ENCODE data around the gene DENND1A.

DENND1A gene

GRCh38 chr9:123371805-123372590 lies 557.9 kb downstream of the DENND1A start:
- DNase-seq (ENCODE audit: extremely low spot score) = no peak
- POLR2A ChIA-PET = no interaction called here
- CTCF ChIA-PET = interaction anchor here (0.8 kb wide), 1 partner anchor 18 kb away, joined by 3 read pairs; no protein-coding TSS in a partner anchor

GRCh38 chr9:123371228-123371584 lies 558.7 kb downstream of the DENND1A start:
- ChIA-PET POLR2A (no interaction called here), CTCF (interaction anchor here (0.8 kb wide), 1 partner anchor 17 kb away, joined by 3 read pairs; no protein-coding TSS in a partner anchor)
- TF ChIP-seq FOXA1 (IDR thresholded peaks at IDR 0.05) (no peak), FOXK2 (IDR thresholded peaks at IDR 0.05) (no peak), BHLHE40 (IDR thresholded peaks at IDR 0.05; ENCODE audit: borderline replicate concordance) (no peak), SUZ12 (IDR thresholded peaks at IDR 0.05) (no peak), HDGF (IDR thresholded peaks at IDR 0.05; ENCODE audit: borderline replicate concordance) (no peak), ELF4 (IDR thresholded peaks at IDR 0.05) (no peak), ARNT (IDR thresholded peaks at IDR 0.05) (no peak), CTBP1 (IDR thresholded peaks at IDR 0.05; ENCODE audit: borderline replicate concordance) (no peak), LEF1 (IDR thresholded peaks at IDR 0.05; ENCODE audit: borderline replicate concordance) (no peak), NFRKB (IDR thresholded peaks at IDR 0.05) (no peak), FOXM1 (IDR thresholded peaks at IDR 0.05; ENCODE audit: borderline replicate concordance) (no peak), SP1 (IDR thresholded peaks at IDR 0.05) (no peak), L3MBTL2 (conservative IDR thresholded peaks at IDR 0.05) (no peak), TARDBP (IDR thresholded peaks at IDR 0.05) (no peak), PKNOX1 (IDR thresholded peaks at IDR 0.05) (no peak), ZNF384 (IDR thresholded peaks at IDR 0.05) (no peak)
- no peak for DNase-seq (ENCODE audit: extremely low spot score)

More at GRCh38 chr9:123371805-123372590, 557.9 kb downstream of the DENND1A start:
- no peak for TF ChIP-seq FOXM1 (IDR thresholded peaks at IDR 0.05; ENCODE audit: borderline replicate concordance)
- TF ChIP-seq HDGF (IDR thresholded peaks at IDR 0.05; ENCODE audit: borderline replicate concordance) = no peak
- TF ChIP-seq FOXK2 (IDR thresholded peaks at IDR 0.05) = no peak
- TF ChIP-seq CTBP1 (IDR thresholded peaks at IDR 0.05; ENCODE audit: borderline replicate concordance) = no peak
- no peak for TF ChIP-seq SUZ12 (IDR thresholded peaks at IDR 0.05)
- TF ChIP-seq NFRKB (IDR thresholded peaks at IDR 0.05) = no peak
- no peak for TF ChIP-seq ARNT (IDR thresholded peaks at IDR 0.05)
- TF ChIP-seq PKNOX1 (IDR thresholded peaks at IDR 0.05) = no peak
- no peak for TF ChIP-seq L3MBTL2 (conservative IDR thresholded peaks at IDR 0.05)
- no peak for TF ChIP-seq FOXA1 (IDR thresholded peaks at IDR 0.05)
- no peak for TF ChIP-seq TARDBP (IDR thresholded peaks at IDR 0.05)
- TF ChIP-seq SP1 (IDR thresholded peaks at IDR 0.05) = no peak
- no peak for TF ChIP-seq BHLHE40 (IDR thresholded peaks at IDR 0.05; ENCODE audit: borderline replicate concordance)
- TF ChIP-seq LEF1 (IDR thresholded peaks at IDR 0.05; ENCODE audit: borderline replicate concordance) = no peak
- no peak for TF ChIP-seq ELF4 (IDR thresholded peaks at IDR 0.05)

DNA sequence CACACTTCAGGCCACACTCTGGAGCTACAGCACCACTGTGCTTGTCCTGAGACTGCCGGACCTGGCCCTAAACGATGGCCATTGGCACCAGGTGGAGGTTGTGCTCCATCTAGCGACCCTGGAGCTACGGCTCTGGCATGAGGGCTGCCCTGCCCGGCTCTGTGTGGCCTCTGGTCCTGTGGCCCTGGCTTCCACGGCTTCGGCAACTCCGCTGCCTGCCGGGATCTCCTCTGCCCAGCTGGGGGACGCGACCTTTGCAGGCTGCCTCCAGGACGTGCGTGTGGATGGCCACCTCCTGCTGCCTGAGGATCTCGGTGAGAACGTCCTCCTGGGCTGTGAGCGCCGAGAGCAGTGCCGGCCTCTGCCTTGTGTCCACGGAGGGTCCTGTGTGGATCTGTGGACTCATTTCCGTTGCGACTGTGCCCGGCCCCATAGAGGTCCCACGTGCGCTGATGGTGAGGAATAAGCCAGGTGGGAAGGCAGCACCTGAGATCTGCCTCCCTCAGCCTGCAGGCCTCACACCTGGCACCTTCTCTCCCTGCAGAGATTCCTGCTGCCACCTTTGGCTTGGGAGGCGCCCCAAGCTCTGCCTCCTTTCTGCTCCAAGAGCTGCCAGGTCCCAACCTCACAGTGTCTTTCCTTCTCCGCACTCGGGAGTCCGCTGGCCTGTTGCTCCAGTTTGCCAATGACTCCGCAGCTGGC lies 559.2 kb downstream of the DENND1A start:
- no peak for DNase-seq (ENCODE audit: extremely low spot score)
- POLR2A ChIA-PET = no interaction called here
- CTCF ChIA-PET = no interaction called here
- TF ChIP-seq FOXM1 (IDR thresholded peaks at IDR 0.05; ENCODE audit: borderline replicate concordance) (no peak), L3MBTL2 (conservative IDR thresholded peaks at IDR 0.05) (no peak), BHLHE40 (IDR thresholded peaks at IDR 0.05; ENCODE audit: borderline replicate concordance) (no peak), SP1 (IDR thresholded peaks at IDR 0.05) (no peak), ELF4 (IDR thresholded peaks at IDR 0.05) (no peak), TARDBP (IDR thresholded peaks at IDR 0.05) (no peak), HDGF (IDR thresholded peaks at IDR 0.05; ENCODE audit: borderline replicate concordance) (no peak), ZNF384 (IDR thresholded peaks at IDR 0.05) (no peak), PKNOX1 (IDR thresholded peaks at IDR 0.05) (no peak), NFRKB (IDR thresholded peaks at IDR 0.05) (no peak), FOXK2 (IDR thresholded peaks at IDR 0.05) (no peak), LEF1 (IDR thresholded peaks at IDR 0.05; ENCODE audit: borderline replicate concordance) (no peak), FOXA1 (IDR thresholded peaks at IDR 0.05) (no peak), ARNT (IDR thresholded peaks at IDR 0.05) (no peak), CTBP1 (IDR thresholded peaks at IDR 0.05; ENCODE audit: borderline replicate concordance) (no peak), SUZ12 (IDR thresholded peaks at IDR 0.05) (no peak)

- no peak for DNase-seq (ENCODE audit: extremely low spot score)
- POLR2A ChIA-PET = no interaction called here
These were observed 559.8 kb downstream of the DENND1A start for GRCh38 chr9:123370108-123370507.

DNA sequence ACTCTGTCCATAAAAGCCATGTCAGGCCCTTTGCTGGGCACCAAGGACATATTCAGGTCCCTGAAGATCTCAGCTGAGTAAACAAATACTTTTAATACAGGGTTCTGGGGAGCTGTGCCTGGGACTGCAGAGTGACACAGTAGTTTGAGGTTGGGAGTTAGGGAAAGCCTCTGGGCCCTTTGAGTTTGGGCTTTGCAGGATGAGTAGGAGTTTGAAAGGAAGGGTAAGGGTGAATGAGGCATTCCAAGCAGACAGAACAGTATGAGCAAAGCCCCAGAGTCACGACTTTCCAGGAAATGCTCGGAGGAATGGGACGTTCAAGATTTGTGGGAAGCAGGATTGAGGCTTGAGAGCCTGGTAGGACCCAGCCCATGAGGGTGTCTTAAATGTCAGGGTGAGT lies 560.6 kb downstream of the DENND1A start:
- ChIA-PET CTCF (no interaction called here), POLR2A (interaction anchor here (0.7 kb wide), 1 partner anchor 8 kb away, joined by 3 read pairs; no protein-coding TSS in a partner anchor)
- TF ChIP-seq FOXA1 (IDR thresholded peaks at IDR 0.05) (no peak), ZNF384 (IDR thresholded peaks at IDR 0.05) (no peak), FOXM1 (IDR thresholded peaks at IDR 0.05; ENCODE audit: borderline replicate concordance) (no peak), NFRKB (IDR thresholded peaks at IDR 0.05) (no peak), BHLHE40 (IDR thresholded peaks at IDR 0.05; ENCODE audit: borderline replicate concordance) (no peak), LEF1 (IDR thresholded peaks at IDR 0.05; ENCODE audit: borderline replicate concordance) (no peak), HDGF (IDR thresholded peaks at IDR 0.05; ENCODE audit: borderline replicate concordance) (no peak), TARDBP (IDR thresholded peaks at IDR 0.05) (no peak), PKNOX1 (IDR thresholded peaks at IDR 0.05) (no peak), ELF4 (IDR thresholded peaks at IDR 0.05) (no peak), FOXK2 (IDR thresholded peaks at IDR 0.05) (no peak), L3MBTL2 (conservative IDR thresholded peaks at IDR 0.05) (no peak), CTBP1 (IDR thresholded peaks at IDR 0.05; ENCODE audit: borderline replicate concordance) (no peak), ARNT (IDR thresholded peaks at IDR 0.05) (no peak), SP1 (IDR thresholded peaks at IDR 0.05) (no peak), SUZ12 (IDR thresholded peaks at IDR 0.05) (no peak)
- DNase-seq (ENCODE audit: extremely low spot score) = no peak

More at GRCh38 chr9:123370108-123370507, 559.8 kb downstream of the DENND1A start:
- CTCF ChIA-PET = no interaction called here
- TF ChIP-seq BHLHE40 (IDR thresholded peaks at IDR 0.05; ENCODE audit: borderline replicate concordance) (no peak), ELF4 (IDR thresholded peaks at IDR 0.05) (no peak), ZNF384 (IDR thresholded peaks at IDR 0.05) (no peak), FOXM1 (IDR thresholded peaks at IDR 0.05; ENCODE audit: borderline replicate concordance) (no peak), SUZ12 (IDR thresholded peaks at IDR 0.05) (no peak), ARNT (IDR thresholded peaks at IDR 0.05) (no peak), CTBP1 (IDR thresholded peaks at IDR 0.05; ENCODE audit: borderline replicate concordance) (no peak), TARDBP (IDR thresholded peaks at IDR 0.05) (no peak), SP1 (IDR thresholded peaks at IDR 0.05) (no peak), FOXK2 (IDR thresholded peaks at IDR 0.05) (no peak), FOXA1 (IDR thresholded peaks at IDR 0.05) (no peak)

Measured in HEK293T (cell line).